Endothelial cell of umbilical vein (primary cell): ENCODE measurements around the gene BOLL.

Source experiments
- CTCF ChIP-seq, 2 donors: IDR thresholded peaks; 1 replicate in 1 of 2; 2 replicates in 1 of 2; pipeline ENCODE4 v1.5.1; 2011; ENCODE audit warnings: low read length in 2 of 2, mild to moderate bottlenecking in 2 of 2, moderate library complexity in 2 of 2, control low read depth in 1 of 2, inconsistent platforms in 1 of 2, low read depth in 1 of 2; ENCODE audit not compliant: insufficient read depth in 1 of 2; ENCODE audit errors: extremely low read depth in 1 of 2
- POLR2A ChIP-seq: IDR thresholded peaks from 2 replicates; pipeline ENCODE4 v1.6.1; 2012; ENCODE audit warnings: low read depth, mild to moderate bottlenecking, control low read depth, low read length
- TF ChIP-seq, protein P1 (sequence below): IDR thresholded peaks from 2 replicates; pipeline ENCODE4 v1.6.1; 2011; ENCODE audit not compliant: insufficient read depth, insufficient read length

DNA sequence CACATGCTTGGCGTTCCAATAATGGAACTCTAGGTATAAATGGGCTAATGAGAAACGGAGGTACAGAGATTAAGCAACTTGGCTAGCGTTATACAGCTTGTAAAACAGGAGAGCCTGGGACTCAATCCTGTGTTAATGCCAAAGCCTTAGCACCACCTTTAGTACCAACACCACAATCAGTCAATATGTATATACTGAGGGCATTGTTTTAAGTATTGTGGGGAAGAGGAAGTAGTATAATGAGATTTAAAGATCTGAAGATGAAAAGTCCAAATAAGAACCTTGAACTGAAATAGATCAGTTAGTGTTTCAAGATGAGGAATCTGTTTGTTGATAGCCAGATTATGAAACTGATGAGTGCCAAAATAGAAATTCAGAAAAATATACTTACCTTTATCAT, 71.8 kb downstream of the BOLL start:
- no peak for TF ChIP-seq CTCF (IDR thresholded peaks at IDR 0.05; ENCODE audit: extremely low read depth in 1 of 2, insufficient read depth in 1 of 2, low read depth in 1 of 2, low read length in 2 of 2)
- no peak for TF ChIP-seq POLR2A
- TF ChIP-seq, protein P1, sequence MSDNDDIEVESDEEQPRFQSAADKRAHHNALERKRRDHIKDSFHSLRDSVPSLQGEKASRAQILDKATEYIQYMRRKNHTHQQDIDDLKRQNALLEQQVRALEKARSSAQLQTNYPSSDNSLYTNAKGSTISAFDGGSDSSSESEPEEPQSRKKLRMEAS: no peak
